ENCODE measurements around the gene TP53BP2.
"Not testable (repeated sequence)": the region's sequence is repeated elsewhere in the genome, so short reads cannot be mapped to it uniquely, and the experiment has no call there.

TP53BP2 gene

GRCh38 chr1:223845810-223846682 is at the start of gene TP53BP2:
Gene TP53BP2 (minus strand): TSS chr1:223845947. CDS start chr1:223845680, 267 bp downstream.
- DNase-seq, result peak; percentile 94

- DNase-seq, result not testable (repeated sequence)
Measured at GRCh38 chr1:223890494-223890893, 44.7 kb upstream of the TP53BP2 start.

GRCh38 chr1:223889319-223889718 is 43.6 kb upstream of the TP53BP2 start:
- peak; percentile 50 for DNase-seq

- DNase-seq, result no peak
Measured at GRCh38 chr1:223887747-223888418, 42.1 kb upstream of the TP53BP2 start.

GRCh38 chr1:223886516-223886921 is 40.8 kb upstream of the TP53BP2 start:
- DNase-seq, result peak; percentile 84

- DNase-seq, result no peak
Measured at GRCh38 chr1:223885614-223886013, 39.9 kb upstream of the TP53BP2 start.

GRCh38 chr1:223878598-223879325 is 33.0 kb upstream of the TP53BP2 start:
- no peak for DNase-seq

- no peak for DNase-seq
Measured at GRCh38 chr1:223877804-223878203, 32.1 kb upstream of the TP53BP2 start.

- DNase-seq, result no peak
Measured at GRCh38 chr1:223876590-223876989, 30.8 kb upstream of the TP53BP2 start.

GRCh38 chr1:223873044-223873443 is 27.3 kb upstream of the TP53BP2 start:
- DNase-seq, result no peak

GRCh38 chr1:223872308-223872901 is 26.7 kb upstream of the TP53BP2 start:
- no peak for DNase-seq

- peak; percentile 47 for DNase-seq
Measured at GRCh38 chr1:223870617-223871574, 25.1 kb upstream of the TP53BP2 start.

GRCh38 chr1:223864599-223865368 is 19.0 kb upstream of the TP53BP2 start:
- not testable (repeated sequence) for DNase-seq

GRCh38 chr1:223864084-223864483 is 18.3 kb upstream of the TP53BP2 start:
- DNase-seq, result no peak

GRCh38 chr1:223861904-223862303 is 16.2 kb upstream of the TP53BP2 start:
- DNase-seq, result no peak

GRCh38 chr1:223860051-223860622 is 14.4 kb upstream of the TP53BP2 start:
- no peak for DNase-seq

- DNase-seq, result no peak
Measured at GRCh38 chr1:223859058-223859457, 13.3 kb upstream of the TP53BP2 start.

GRCh38 chr1:223856386-223856785 is 10.6 kb upstream of the TP53BP2 start:
- DNase-seq, result no peak

- DNase-seq, result no peak
Measured at GRCh38 chr1:223853748-223854147, 8.0 kb upstream of the TP53BP2 start.

- no peak for DNase-seq
Measured at GRCh38 chr1:223853275-223853674, 7.5 kb upstream of the TP53BP2 start.

- DNase-seq, result no peak
Measured at GRCh38 chr1:223852337-223852736, 6.6 kb upstream of the TP53BP2 start.
